ENCODE measurements around the gene PIEZO1. TPM values are rescaled to one million over a fixed set of nuclear protein-coding genes. Genes with fewer than 3 reads are reported as not detected.

The PIEZO1 gene
- total and polyA plus RNA-seq, 2 donors (not counting 3 experiments of a cell fraction or from before 2014, with no cell fraction given), result 298 to 322 TPM

GRCh38 chr16:88818575-88818874 lies 33.5 kb upstream of the PIEZO1 start:
- no peaks in the 10 kb centered on the region for H3K79me2 ChIP-seq (ENCODE audit: control insufficient read depth, insufficient read depth, low read length)
- intact Hi-C loops (cut with micrococcal nuclease), result no loop called here
- TF ChIP-seq GATA2 (IDR thresholded peaks at IDR 0.05; ENCODE audit: insufficient read depth, insufficient read length, low read depth, low read length) (no peak), POLR2A (IDR thresholded peaks at IDR 0.05; ENCODE audit: low read depth, low read length) (no peak), FOS (IDR thresholded peaks at IDR 0.05; ENCODE audit: borderline replicate concordance, insufficient read depth, low read length) (no peak), CTCF (IDR thresholded peaks at IDR 0.05; ENCODE audit: extremely low read depth in 1 of 2, insufficient read depth in 1 of 2, low read depth in 1 of 2, low read length in 2 of 2) (no peak), POLR2AphosphoS5 (IDR thresholded peaks at IDR 0.05; ENCODE audit: insufficient read depth, low read depth, low read length) (no peak)
- ChIA-PET CTCF (interaction anchor here (2.5 kb wide), 1 partner anchor 39 kb away, joined by 11 read pairs; no protein-coding TSS in a partner anchor), POLR2A (no interaction called here)
- peaks cover 0 to 3% of the 10 kb centered on the region in 2 experiments for H3K36me3 ChIP-seq (ENCODE audit: control insufficient read depth in 2 of 2, extremely low read depth in 1 of 2, insufficient read depth in 2 of 2, low read length in 2 of 2)
- no peak overlapping the region for H3K4me2 ChIP-seq (ENCODE audit: insufficient read depth, low read length)
- H3K4me1 ChIP-seq (ENCODE audit: control insufficient read depth, extremely low read depth, insufficient read depth, low read length), result no peaks in the 10 kb centered on the region
- no peaks in the 10 kb centered on the region for H4K20me1 ChIP-seq (replicated peaks; ENCODE audit: control insufficient read depth, extremely low read depth, insufficient read depth, low read length)
- no peak for DNase-seq (ENCODE audit: low read depth, low spot score)
- no peak overlapping the region for H3K27ac ChIP-seq (ENCODE audit: insufficient read depth, low read depth, low read length)
- H2AFZ ChIP-seq (ENCODE audit: low read depth, low read length), result no peak overlapping the region
- no peaks in the 10 kb centered on the region for H3K27me3 ChIP-seq (ENCODE audit: control insufficient read depth in 2 of 2, insufficient read depth in 2 of 2, low read length in 2 of 2)
- H3K9me1 ChIP-seq (replicated peaks; ENCODE audit: control insufficient read depth, extremely low read depth, insufficient read depth, low read length), result no peaks in the 10 kb centered on the region
- H3K4me3 ChIP-seq (replicated peaks in 1 of 3; ENCODE audit: insufficient read depth in 1 of 3, low read depth in 1 of 3, low read length in 3 of 3), result no peak overlapping the region
- no peaks in the 10 kb centered on the region for H3K9me3 ChIP-seq (replicated peaks; ENCODE audit: control insufficient read depth, insufficient read depth, low read length)
- dilution Hi-C loops (cut with MboI; ENCODE audit: extremely low pct_ligation_motif_present, low sequenced_read_pairs), result no loop called here
- no peak overlapping the region for H3K9ac ChIP-seq (replicated peaks; ENCODE audit: extremely low read depth, insufficient read depth, low read length)
- BruUV-seq (replicated peaks), result no TSS peak
- FAIRE-seq, result no peak
